Measurements from ENCODE around the gene TSEN2.
A peak's percentile ranks its signal among the peaks of the same experiment; 100 is the strongest.
"Not testable (repeated sequence)": the region's sequence is repeated elsewhere in the genome, so short reads cannot be mapped to it uniquely, and the experiment has no call there.

The TSEN2 gene

GRCh38 chr3:12536423-12536822, 52.1 kb downstream of the TSEN2 start:
- no peak for TF ChIP-seq CTCF (IDR thresholded peaks at IDR 0.05; ENCODE audit: insufficient read depth, low read length, poor library complexity, severe bottlenecking)
- Histone ChIP-seq H3K36me3 (ENCODE audit: control insufficient read depth, insufficient read depth, low read length) (no peaks in the 10 kb centered on the region; the same call in 1 of the 2 replicates), H3K27me3 (replicated peaks; ENCODE audit: control insufficient read depth, insufficient read depth, low read length) (no peaks in the 10 kb centered on the region), H3K4me3 (replicated peaks; ENCODE audit: low read depth, low read length) (no peak overlapping the region)
- DNase-seq (ENCODE audit: extremely low read depth, insufficient read length): no peak

DNA sequence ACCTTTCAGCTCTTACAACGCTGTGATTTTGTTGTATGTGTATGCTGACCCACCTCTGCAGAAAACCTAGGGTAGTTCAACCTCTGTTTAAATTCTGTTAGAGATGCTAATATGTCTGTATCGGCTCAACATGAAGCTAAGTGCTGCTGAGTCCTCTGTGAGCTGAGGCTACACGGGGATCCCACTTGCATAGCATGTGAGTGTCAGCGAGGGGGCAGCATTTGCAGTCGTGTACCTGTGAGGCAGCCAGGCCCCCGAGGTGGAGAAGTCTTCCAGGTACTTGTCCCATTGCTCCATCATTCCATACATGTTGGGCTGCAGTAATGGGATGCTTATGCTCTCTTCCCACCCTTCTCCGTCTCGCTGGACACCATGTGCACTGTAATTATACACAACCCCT, 57.3 kb downstream of the TSEN2 start:
- TF ChIP-seq CTCF (IDR thresholded peaks at IDR 0.05; ENCODE audit: insufficient read depth, low read length, poor library complexity, severe bottlenecking): peak; percentile 46
- Histone ChIP-seq H3K4me3 (replicated peaks; ENCODE audit: low read depth, low read length) (no peak overlapping the region), H3K36me3 (ENCODE audit: control insufficient read depth, insufficient read depth, low read length) (no peaks in the 10 kb centered on the region; the same call in none of the 2 replicates), H3K27me3 (replicated peaks; ENCODE audit: control insufficient read depth, insufficient read depth, low read length) (no peaks in the 10 kb centered on the region)
- DNase-seq (ENCODE audit: extremely low read depth, insufficient read length): no peak

- H3K27me3 ChIP-seq (replicated peaks; ENCODE audit: control insufficient read depth, insufficient read depth, low read length); H3K36me3 ChIP-seq (ENCODE audit: control insufficient read depth, insufficient read depth, low read length); H3K4me3 ChIP-seq (replicated peaks; ENCODE audit: low read depth, low read length); DNase-seq (ENCODE audit: extremely low read depth, insufficient read length): not testable (repeated sequence)
These were observed 59.2 kb downstream of the TSEN2 start for GRCh38 chr3:12543497-12543896.

- Histone ChIP-seq H3K27me3 (replicated peaks; ENCODE audit: control insufficient read depth, insufficient read depth, low read length) (no peaks in the 10 kb centered on the region), H3K36me3 (ENCODE audit: control insufficient read depth, insufficient read depth, low read length) (no peaks in the 10 kb centered on the region; the same call in none of the 2 replicates), H3K4me3 (replicated peaks; ENCODE audit: low read depth, low read length) (no peak overlapping the region)
- TF ChIP-seq CTCF (IDR thresholded peaks at IDR 0.05; ENCODE audit: insufficient read depth, low read length, poor library complexity, severe bottlenecking): no peak
- DNase-seq (ENCODE audit: extremely low read depth, insufficient read length): no peak
These were observed 60.6 kb downstream of the TSEN2 start for GRCh38 chr3:12544652-12545472.

DNA sequence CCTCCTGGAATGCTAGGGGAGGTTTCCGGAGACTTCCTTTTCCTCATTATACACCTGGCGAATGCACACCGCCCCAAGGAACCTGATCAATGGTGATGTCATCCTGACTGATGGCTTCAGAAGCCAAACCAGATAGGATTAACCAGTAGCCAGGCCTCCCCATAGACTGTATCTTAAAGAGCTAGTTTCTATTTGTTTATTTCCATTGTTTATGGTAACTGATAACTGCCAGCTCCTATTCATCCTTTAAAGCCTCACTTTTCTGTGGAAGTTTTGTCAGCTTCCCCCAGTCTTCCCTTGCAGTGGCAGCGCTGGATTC, 61.2 kb downstream of the TSEN2 start, which contains the start of gene MKRN2OS:
Gene MKRN2OS, minus strand, starts transcription at position 27 of the 319 bp plus-strand sequence. CDS start 35 bp downstream, outside the sequence.
- no peak for DNase-seq (ENCODE audit: extremely low read depth, insufficient read length)
- H3K4me3 ChIP-seq (replicated peaks; ENCODE audit: low read depth, low read length): no peak within 1 kb of the TSS
- H3K36me3 ChIP-seq (ENCODE audit: control insufficient read depth, insufficient read depth, low read length): no peaks in the 10 kb centered on the region; the same call in 1 of the 2 replicates
- no peak for TF ChIP-seq CTCF (IDR thresholded peaks at IDR 0.05; ENCODE audit: insufficient read depth, low read length, poor library complexity, severe bottlenecking)
- H3K27me3 ChIP-seq (replicated peaks; ENCODE audit: control insufficient read depth, insufficient read depth, low read length): no peaks in the 10 kb centered on the region

DNA sequence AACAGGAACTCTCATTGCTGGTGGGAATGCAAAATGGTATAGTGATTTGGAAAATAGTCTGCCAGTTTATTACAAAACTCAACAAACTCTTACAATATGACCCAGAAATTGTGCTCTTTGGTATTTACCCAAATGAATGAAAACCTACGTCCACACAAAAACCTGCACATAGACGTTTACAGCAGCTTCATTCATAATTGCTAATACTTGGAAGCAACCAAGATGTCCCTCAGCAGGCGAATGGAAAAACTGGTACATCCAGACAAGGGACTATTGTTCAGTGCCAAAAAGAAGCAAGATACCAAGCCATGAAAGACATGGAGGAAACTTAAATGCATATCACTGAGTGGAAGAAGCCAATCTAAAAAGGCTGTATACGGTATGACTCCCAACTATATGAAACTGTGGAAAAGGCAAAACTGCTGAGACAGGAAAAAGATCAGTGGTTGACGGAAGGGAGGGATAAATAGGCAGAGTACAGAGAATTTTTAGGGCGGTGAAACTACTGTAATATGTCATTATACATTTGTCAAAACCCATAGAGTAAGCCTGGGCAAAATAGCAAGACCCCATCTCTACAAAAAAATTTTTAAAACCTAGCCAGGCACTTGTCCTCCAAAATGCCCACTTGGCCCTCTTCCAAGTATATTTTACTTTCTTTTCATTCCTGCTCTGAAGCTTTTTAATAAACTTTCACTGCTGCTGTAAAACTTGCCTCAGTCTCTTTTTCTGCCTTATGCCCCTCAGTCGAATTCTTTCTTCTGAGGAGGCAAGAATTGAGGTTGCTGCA, 65.9 kb downstream of the TSEN2 start:
- no peaks in the 10 kb centered on the region for H3K27me3 ChIP-seq (replicated peaks; ENCODE audit: control insufficient read depth, insufficient read depth, low read length)
- H3K4me3 ChIP-seq (replicated peaks; ENCODE audit: low read depth, low read length): no peak overlapping the region
- TF ChIP-seq CTCF (IDR thresholded peaks at IDR 0.05; ENCODE audit: insufficient read depth, low read length, poor library complexity, severe bottlenecking): no peak
- DNase-seq (ENCODE audit: extremely low read depth, insufficient read length): no peak
- no peaks in the 10 kb centered on the region for H3K36me3 ChIP-seq (ENCODE audit: control insufficient read depth, insufficient read depth, low read length)
